ENCODE results near the gene PZP. TPM values are rescaled to one million over a fixed set of nuclear protein-coding genes. Genes with fewer than 3 reads are reported as not detected.

PZP gene
- total RNA-seq, 1 donor from 2014 or later: not detected

DNA sequence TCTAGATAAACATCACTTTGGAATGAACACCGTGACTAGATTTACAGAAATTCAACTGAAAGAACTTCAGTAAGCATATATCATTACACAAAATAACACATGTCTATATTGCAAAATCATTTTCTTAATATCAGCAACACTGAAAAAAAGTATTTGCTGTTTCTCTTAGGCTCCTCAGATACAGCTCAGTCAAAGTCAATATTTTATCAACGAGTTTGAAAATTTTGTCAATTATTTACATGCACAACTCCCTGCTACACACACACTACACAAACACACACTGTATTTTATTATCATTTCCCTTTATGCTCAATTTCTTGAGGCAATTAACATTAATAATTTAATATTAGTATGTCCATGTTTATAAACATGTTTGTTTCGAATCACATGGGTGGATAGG, 3.8 kb downstream of the PZP start:
- Histone ChIP-seq H3K79me2 (ENCODE audit: insufficient read depth, low read length) (no peaks in the 10 kb centered on the region), H3K36me3 (ENCODE audit: insufficient read depth, low read length) (no peaks in the 10 kb centered on the region), H3K4me3 (ENCODE audit: insufficient read depth, low read depth, low read length) (no peak overlapping the region), H3K4me2 (ENCODE audit: low read length) (no peak overlapping the region), H3K9me3 (ENCODE audit: insufficient read depth, low read depth, low read length) (no peaks in the 10 kb centered on the region), H4K20me1 (ENCODE audit: insufficient read depth, low read length) (no peaks in the 10 kb centered on the region), H3K27ac (ENCODE audit: low read depth, low read length) (no peak overlapping the region), H2AFZ (ENCODE audit: low read depth, low read length) (no peak overlapping the region), H3K4me1 (ENCODE audit: insufficient read depth, low read length) (no peaks in the 10 kb centered on the region), H3K9ac (ENCODE audit: low read length) (no peak overlapping the region), H3K27me3 (ENCODE audit: insufficient read depth, low read length) (no peaks in the 10 kb centered on the region)
- Mint-ChIP-seq H3K27ac (ENCODE audit: unreplicated experiment) (no peak overlapping the region), H3K4me3 (ENCODE audit: unreplicated experiment) (no peak overlapping the region), H3K36me3 (ENCODE audit: low read depth, unreplicated experiment) (no peaks in the 10 kb centered on the region), H3K9me3 (ENCODE audit: unreplicated experiment) (no peaks in the 10 kb centered on the region), H3K4me1 (ENCODE audit: low read depth, unreplicated experiment) (no peaks in the 10 kb centered on the region), H3K27me3 (ENCODE audit: low read depth, unreplicated experiment) (no peaks in the 10 kb centered on the region)
- TF ChIP-seq EZH2 (IDR thresholded peaks at IDR 0.05; ENCODE audit: insufficient read depth, low read length): no peak
- TF ChIP-seq, protein P1, sequence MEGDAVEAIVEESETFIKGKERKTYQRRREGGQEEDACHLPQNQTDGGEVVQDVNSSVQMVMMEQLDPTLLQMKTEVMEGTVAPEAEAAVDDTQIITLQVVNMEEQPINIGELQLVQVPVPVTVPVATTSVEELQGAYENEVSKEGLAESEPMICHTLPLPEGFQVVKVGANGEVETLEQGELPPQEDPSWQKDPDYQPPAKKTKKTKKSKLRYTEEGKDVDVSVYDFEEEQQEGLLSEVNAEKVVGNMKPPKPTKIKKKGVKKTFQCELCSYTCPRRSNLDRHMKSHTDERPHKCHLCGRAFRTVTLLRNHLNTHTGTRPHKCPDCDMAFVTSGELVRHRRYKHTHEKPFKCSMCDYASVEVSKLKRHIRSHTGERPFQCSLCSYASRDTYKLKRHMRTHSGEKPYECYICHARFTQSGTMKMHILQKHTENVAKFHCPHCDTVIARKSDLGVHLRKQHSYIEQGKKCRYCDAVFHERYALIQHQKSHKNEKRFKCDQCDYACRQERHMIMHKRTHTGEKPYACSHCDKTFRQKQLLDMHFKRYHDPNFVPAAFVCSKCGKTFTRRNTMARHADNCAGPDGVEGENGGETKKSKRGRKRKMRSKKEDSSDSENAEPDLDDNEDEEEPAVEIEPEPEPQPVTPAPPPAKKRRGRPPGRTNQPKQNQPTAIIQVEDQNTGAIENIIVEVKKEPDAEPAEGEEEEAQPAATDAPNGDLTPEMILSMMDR (IDR thresholded peaks at IDR 0.05; ENCODE audit: insufficient read depth, low read depth, low read length): no peak
- no peak for FAIRE-seq
- no peak for DNase-seq (ENCODE audit: low read depth)

DNA sequence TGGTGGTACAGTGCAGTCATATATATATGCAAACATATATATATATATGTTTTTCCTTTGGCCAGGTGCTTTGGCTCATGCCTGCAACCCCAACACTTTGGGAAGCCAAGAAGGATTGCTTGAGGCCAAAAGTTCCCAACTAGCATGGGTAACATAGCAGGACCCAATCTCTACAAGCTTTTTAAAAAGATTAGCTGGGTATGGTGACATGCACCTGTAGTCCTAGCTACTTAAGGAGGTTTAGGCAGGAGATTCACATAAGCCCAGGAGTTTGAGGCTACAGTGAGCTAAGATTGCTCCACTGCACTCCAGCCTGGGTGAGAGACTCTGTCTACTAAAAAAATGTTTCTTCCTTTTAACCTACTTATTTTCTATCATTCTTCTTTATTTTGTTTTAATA, 10.2 kb downstream of the PZP start:
- H3K27ac Mint-ChIP-seq (ENCODE audit: unreplicated experiment): no peak overlapping the region
- H3K27me3 Mint-ChIP-seq (ENCODE audit: low read depth, unreplicated experiment): no peaks in the 10 kb centered on the region
- H4K20me1 ChIP-seq (ENCODE audit: insufficient read depth, low read length): no peaks in the 10 kb centered on the region
- no peaks in the 10 kb centered on the region for H3K4me1 Mint-ChIP-seq (ENCODE audit: low read depth, unreplicated experiment)
- H3K9me3 ChIP-seq (ENCODE audit: insufficient read depth, low read depth, low read length): no peaks in the 10 kb centered on the region
- H3K27me3 ChIP-seq (ENCODE audit: insufficient read depth, low read length): no peaks in the 10 kb centered on the region
- no peak overlapping the region for H3K4me2 ChIP-seq (ENCODE audit: low read length)
- no peaks in the 10 kb centered on the region for H3K36me3 ChIP-seq (ENCODE audit: insufficient read depth, low read length)
- H3K4me3 ChIP-seq (ENCODE audit: insufficient read depth, low read depth, low read length): no peak overlapping the region
- no peaks in the 10 kb centered on the region for H3K79me2 ChIP-seq (ENCODE audit: insufficient read depth, low read length)
- no peaks in the 10 kb centered on the region for H3K4me1 ChIP-seq (ENCODE audit: insufficient read depth, low read length)
- H3K9ac ChIP-seq (ENCODE audit: low read length): no peak overlapping the region
- no peaks in the 10 kb centered on the region for H3K36me3 Mint-ChIP-seq (ENCODE audit: low read depth, unreplicated experiment)
- no peaks in the 10 kb centered on the region for H3K9me3 Mint-ChIP-seq (ENCODE audit: unreplicated experiment)
- no peak for TF ChIP-seq EZH2 (IDR thresholded peaks at IDR 0.05; ENCODE audit: insufficient read depth, low read length)
- TF ChIP-seq, protein P1 (IDR thresholded peaks at IDR 0.05; ENCODE audit: insufficient read depth, low read depth, low read length): no peak
- no peak overlapping the region for H2AFZ ChIP-seq (ENCODE audit: low read depth, low read length)
- H3K4me3 Mint-ChIP-seq (ENCODE audit: unreplicated experiment): no peak overlapping the region
- no peak for FAIRE-seq
- no peak for DNase-seq (ENCODE audit: low read depth)
- no peak overlapping the region for H3K27ac ChIP-seq (ENCODE audit: low read depth, low read length)

DNA sequence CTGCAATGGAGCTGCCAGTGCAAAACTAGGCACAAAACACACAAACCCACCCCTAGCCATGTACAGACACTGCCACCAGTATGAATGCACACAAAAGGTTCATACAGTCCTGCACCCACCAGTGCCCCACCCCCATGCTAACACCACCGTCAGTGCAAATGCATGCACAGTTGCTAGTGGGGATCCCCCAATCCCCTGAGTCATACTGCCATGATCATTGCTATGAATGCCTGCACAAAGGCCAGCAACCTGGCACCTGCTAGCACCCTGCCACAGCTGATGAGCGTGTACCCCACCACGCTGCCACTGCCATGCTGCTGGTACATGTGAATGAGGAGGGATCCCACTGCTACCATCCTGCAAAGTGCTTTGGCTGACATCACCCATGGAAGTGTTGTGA, 23.9 kb downstream of the PZP start:
- Mint-ChIP-seq H3K36me3 (ENCODE audit: low read depth, unreplicated experiment) (no peaks in the 10 kb centered on the region), H3K9me3 (ENCODE audit: unreplicated experiment) (peaks cover 6% of the 10 kb centered on the region), H3K4me3 (ENCODE audit: unreplicated experiment) (no peak overlapping the region), H3K27ac (ENCODE audit: unreplicated experiment) (no peak overlapping the region), H3K27me3 (ENCODE audit: low read depth, unreplicated experiment) (no peaks in the 10 kb centered on the region), H3K4me1 (ENCODE audit: low read depth, unreplicated experiment) (no peaks in the 10 kb centered on the region)
- Histone ChIP-seq H3K27me3 (ENCODE audit: insufficient read depth, low read length) (no peaks in the 10 kb centered on the region), H3K4me1 (ENCODE audit: insufficient read depth, low read length) (no peaks in the 10 kb centered on the region), H3K9me3 (ENCODE audit: insufficient read depth, low read depth, low read length) (no peaks in the 10 kb centered on the region), H4K20me1 (ENCODE audit: insufficient read depth, low read length) (no peaks in the 10 kb centered on the region), H3K36me3 (ENCODE audit: insufficient read depth, low read length) (no peaks in the 10 kb centered on the region), H3K9ac (ENCODE audit: low read length) (no peak overlapping the region), H3K79me2 (ENCODE audit: insufficient read depth, low read length) (no peaks in the 10 kb centered on the region), H3K4me2 (ENCODE audit: low read length) (no peak overlapping the region), H3K27ac (ENCODE audit: low read depth, low read length) (no peak overlapping the region), H3K4me3 (ENCODE audit: insufficient read depth, low read depth, low read length) (no peak overlapping the region), H2AFZ (ENCODE audit: low read depth, low read length) (no peak overlapping the region)
- TF ChIP-seq EZH2 (IDR thresholded peaks at IDR 0.05; ENCODE audit: insufficient read depth, low read length): no peak
- TF ChIP-seq, protein P1 (IDR thresholded peaks at IDR 0.05; ENCODE audit: insufficient read depth, low read depth, low read length): no peak
- FAIRE-seq (no peak), DNase-seq (ENCODE audit: low read depth) (no peak)

Measured in astrocyte (in vitro differentiated cells and primary cell).